H1 (cell line): ENCODE measurements around the gene TTC27. TPM values are rescaled to one million over a fixed set of nuclear protein-coding genes. Genes with fewer than 3 reads are reported as not detected.

Source experiments
- CTBP2 ChIP-seq: IDR thresholded peaks from 2 replicates; pipeline ENCODE4 v1.7.0; 2011; ENCODE audit warnings: borderline replicate concordance, mild to moderate bottlenecking, moderate library complexity, mixed read lengths, low read length; ENCODE audit not compliant: insufficient read depth, insufficient read length
- polyA plus RNA-seq, 7 experiments: library from polyadenylated mRNA; depleted of rRNA in 3 of 7; stranded (reverse) in 5 of 7; unstranded in 2 of 7; fragments of >200 nt in 5 of 7; fragments of 200-250 nt in 2 of 7; gene quantifications; 1 replicate in 5 of 7; 2 replicates in 1 of 7; 4 replicates in 1 of 7; pipeline versions ENCODE4 v1.2.1 to v1.2.3, GENCODE V29; 2011 to 2013; ENCODE audit warnings: missing spikeins in 2 of 7, mixed read lengths in 2 of 7
- total RNA-seq: library from RNA; stranded (reverse); fragmentation: NEBNext Ultra II Directional; extraction: Animal tissue kit (Norgen Biotek cat#: 25700); gene quantifications from 2 replicates; pipeline ENCODE4 v1.2.1, GENCODE V29; 2021

The TTC27 gene
- total and polyA plus RNA-seq, 2 of the 8 experiments (the other 6 are each of a cell fraction or from before 2014, with no cell fraction given) = 13.8 to 29.1 TPM

DNA sequence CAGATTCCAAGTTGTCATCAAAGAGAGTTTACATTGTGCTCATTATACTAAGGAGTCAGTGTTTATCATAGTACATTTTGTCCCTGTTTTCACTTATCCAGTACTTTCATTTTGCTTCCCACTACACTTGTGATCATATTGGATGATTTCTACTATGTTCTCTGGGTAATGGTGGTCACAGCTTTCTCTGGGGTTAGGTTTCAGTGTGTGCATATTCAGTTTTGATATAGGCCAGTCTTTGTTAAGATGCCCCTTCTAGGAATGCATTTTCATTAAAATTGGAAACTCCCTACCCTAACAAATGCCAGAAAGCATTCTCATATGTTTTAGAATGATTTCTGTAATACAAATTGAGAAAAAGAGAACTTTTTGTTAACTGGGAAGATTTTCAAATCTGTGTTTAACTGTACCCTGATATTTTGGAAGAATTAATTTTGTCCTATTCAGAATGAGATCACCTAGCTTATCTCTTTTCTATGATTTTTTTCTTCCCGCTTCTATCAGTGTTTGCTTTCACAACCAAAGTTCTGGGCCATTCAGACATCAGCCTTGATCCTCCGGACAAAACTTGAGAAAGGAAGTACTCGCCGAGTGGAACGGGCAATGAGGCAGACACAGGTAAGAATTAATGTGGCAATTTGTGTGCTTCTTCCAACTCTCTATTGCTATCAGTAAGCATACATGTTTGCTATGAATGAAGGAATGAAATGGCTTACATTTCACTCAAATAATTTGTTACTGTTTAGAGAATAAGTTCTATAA, 74.6 kb downstream of the TTC27 start (continued):
- TF ChIP-seq CTBP2 = no peak
